Ovary (tissue), 9 donors: ENCODE results near the gene BGN. TPM values are rescaled to one million over a fixed set of nuclear protein-coding genes. Genes with fewer than 3 reads are reported as not detected.

Experiments used
- DNase-seq, 5 donors: peaks; one replicate each; pipeline ENCODE4 v3.0.0-alpha.2; 2019 to 2020
- H3K27ac ChIP-seq, 2 donors: fragments of 200-600 bp; one replicate each; pipeline versions ENCODE4 v1.5.1 to v1.8.0; 2019 to 2022
- H3K27me3 ChIP-seq: fragments of 200-600 bp; one replicate; pipeline ENCODE4 v1.8.0; 2022
- H3K36me3 ChIP-seq: fragments of 200-600 bp; sonication (generic); one replicate; pipeline ENCODE4 v1.5.1; 2019
- H3K4me1 ChIP-seq: one replicate; pipeline ENCODE4 v1.8.1; 2013; ENCODE audit warnings: mild to moderate bottlenecking, moderate library complexity; ENCODE audit not compliant: insufficient read depth
- H3K4me3 ChIP-seq: fragments of 200-600 bp; sonication (generic); one replicate; pipeline ENCODE4 v1.5.1; 2017
- H3K9me3 ChIP-seq, 2 donors: fragments of 200-600 bp in 1 of 2; sonication (generic) in 1 of 2; one replicate each; pipeline versions ENCODE4 v1.5.1 to v1.8.1; 2013 to 2019; ENCODE audit warnings: mild to moderate bottlenecking in 1 of 2, moderate library complexity in 1 of 2
- EP300 ChIP-seq: sonication (generic); formaldehyde crosslinking; IDR thresholded peaks from one replicate; pipeline ENCODE4 v1.6.1; 2017; ENCODE audit warnings: antibody characterized with exemption
- POLR2A ChIP-seq: fragments of 450-650 bp; IDR thresholded peaks from one replicate; pipeline ENCODE4 v1.6.1; 2017; ENCODE audit warnings: antibody characterized with exemption, mild to moderate bottlenecking, moderate library complexity
- WGBS, 3 donors: extraction: QIAGEN DNeasy Blood & Tissue Kit in 1 of 3; methylation state at CpG; one replicate each; pipeline versions ENCODE4 v1.1.5 to v1.1.7; 2013 to 2017; 5-methylcytosine and 5-hydroxymethylcytosine counted together
- intact Hi-C, 4 donors: fragments of 100-400 bp; cut with DNase I; formaldehyde crosslinking; loops; one replicate each; pipeline versions ENCODE4 v1.11.0 to v1.15.1; 2022 to 2023
- polyA plus RNA-seq, 2 donors: library from polyadenylated mRNA; stranded (reverse); fragments of 200-250 nt in 1 of 2; fragments of 350-450 nt in 1 of 2; fragmentation: Illumina TruSeq in 1 of 2; extraction: RNeasy Lipid Tissue Mini Kit (QIAGEN cat#74804) in 1 of 2; gene quantifications; one replicate each; pipeline ENCODE4 v1.2.3, GENCODE V29; 2013 to 2014
- total RNA-seq, 7 donors: library from RNA; depleted of rRNA in 2 of 7; stranded (reverse); fragments of >200 nt in 2 of 7; fragmentation: NEBNext Ultra II Directional in 3 of 7; extraction: Animal tissue kit (Norgen Biotek cat#: 25700) in 3 of 7; gene quantifications; one replicate each; pipeline versions ENCODE4 v1.1.0 to v1.2.4, GENCODE V29; 2016 to 2023
- TF ChIP-seq, protein P1 (sequence below), 3 donors: fragments of 450-650 bp in 2 of 3; fragments of 200-600 bp in 1 of 3; IDR thresholded peaks; one replicate each; pipeline versions ENCODE4 v1.5.1 to v1.8.0; 2016 to 2022; ENCODE audit warnings: antibody characterized with exemption in 3 of 3, mild to moderate bottlenecking in 1 of 3
- donor health status: DM: no; HTN: no; CAD: no; lungs with moderate emphysema.
- donor health status: DM: no; HTN: no; CAD: no.
- donor health status: Bipolar disorder and iron deficiency.
- donor health status: DM: yes; HTN: yes; CAD: no.
- donor health status: DM: no; HTN: no; CAD: no.
- donor health status: DM: yes; HTN: yes; CAD: no.

BGN gene
- total and polyA plus RNA-seq, 9 donors, result 10.0 to 81.7 (median 48.5) TPM

DNA sequence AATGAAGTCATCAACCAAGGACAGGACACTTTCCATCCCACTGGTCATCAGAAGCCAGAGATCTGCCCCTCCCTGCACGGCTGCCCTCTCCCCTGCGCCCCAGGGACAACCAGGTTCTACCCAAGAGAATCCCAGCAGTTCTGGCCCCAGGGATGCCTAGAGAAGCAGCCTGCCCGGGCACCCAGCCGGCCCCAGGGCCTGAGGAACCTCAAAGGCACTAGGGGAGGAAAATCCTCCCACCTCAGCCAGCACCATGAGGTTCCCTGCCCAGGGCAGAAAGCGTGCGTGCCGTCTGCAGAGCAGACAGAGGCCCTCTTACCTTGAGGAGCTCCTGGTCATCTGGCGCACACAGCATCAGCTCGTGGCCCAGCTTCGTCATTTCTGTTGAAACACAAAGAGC lies 32.5 kb upstream of the BGN start:
- no peaks in the 10 kb centered on the region for H3K4me1 ChIP-seq
- TF ChIP-seq, protein P1, sequence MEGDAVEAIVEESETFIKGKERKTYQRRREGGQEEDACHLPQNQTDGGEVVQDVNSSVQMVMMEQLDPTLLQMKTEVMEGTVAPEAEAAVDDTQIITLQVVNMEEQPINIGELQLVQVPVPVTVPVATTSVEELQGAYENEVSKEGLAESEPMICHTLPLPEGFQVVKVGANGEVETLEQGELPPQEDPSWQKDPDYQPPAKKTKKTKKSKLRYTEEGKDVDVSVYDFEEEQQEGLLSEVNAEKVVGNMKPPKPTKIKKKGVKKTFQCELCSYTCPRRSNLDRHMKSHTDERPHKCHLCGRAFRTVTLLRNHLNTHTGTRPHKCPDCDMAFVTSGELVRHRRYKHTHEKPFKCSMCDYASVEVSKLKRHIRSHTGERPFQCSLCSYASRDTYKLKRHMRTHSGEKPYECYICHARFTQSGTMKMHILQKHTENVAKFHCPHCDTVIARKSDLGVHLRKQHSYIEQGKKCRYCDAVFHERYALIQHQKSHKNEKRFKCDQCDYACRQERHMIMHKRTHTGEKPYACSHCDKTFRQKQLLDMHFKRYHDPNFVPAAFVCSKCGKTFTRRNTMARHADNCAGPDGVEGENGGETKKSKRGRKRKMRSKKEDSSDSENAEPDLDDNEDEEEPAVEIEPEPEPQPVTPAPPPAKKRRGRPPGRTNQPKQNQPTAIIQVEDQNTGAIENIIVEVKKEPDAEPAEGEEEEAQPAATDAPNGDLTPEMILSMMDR (IDR thresholded peaks at IDR 0.05), result no peak
- TF ChIP-seq EP300, result no peak
- 83 to 94% (median 90%) methylated on average over 10 of the region's 10 CpGs for WGBS, 3 donors
- no peaks in the 10 kb centered on the region for H3K27me3 ChIP-seq
- no peak overlapping the region for H3K27ac ChIP-seq
- H3K9me3 ChIP-seq, result no peaks in the 10 kb centered on the region
- H3K36me3 ChIP-seq, result no peaks in the 10 kb centered on the region
- no peak for DNase-seq
- intact Hi-C loops, result no loop called here
- no peak overlapping the region for H3K4me3 ChIP-seq

DNA sequence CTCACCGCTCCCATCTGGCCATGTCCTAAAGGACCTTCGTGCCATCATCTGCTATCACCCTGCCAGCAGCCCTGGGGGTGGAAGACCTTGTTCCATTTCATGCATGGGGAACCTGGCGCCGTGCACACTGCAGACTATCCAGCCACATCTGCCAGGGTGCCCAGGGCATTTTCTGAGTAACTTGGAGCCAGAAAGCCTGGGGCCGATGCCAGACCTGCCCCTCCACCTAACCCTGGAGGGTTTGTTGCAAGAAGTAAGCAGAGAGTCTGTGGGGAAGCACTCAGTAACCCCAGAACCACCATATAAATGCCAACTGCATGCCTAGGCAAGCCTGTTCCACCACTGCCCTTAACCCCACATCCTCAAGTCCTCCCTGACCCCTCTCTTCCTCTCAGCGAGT lies 31.7 kb upstream of the BGN start:
- TF ChIP-seq EP300 (no peak), POLR2A (no peak)
- TF ChIP-seq, protein P1 (IDR thresholded peaks at IDR 0.05), result no peak
- Histone ChIP-seq H3K27me3 (no peaks in the 10 kb centered on the region), H3K9me3 (no peaks in the 10 kb centered on the region), H3K4me1 (no peaks in the 10 kb centered on the region), H3K36me3 (no peaks in the 10 kb centered on the region), H3K27ac (no peak overlapping the region), H3K4me3 (no peak overlapping the region)
- WGBS, 3 donors, result 77 to 94% (median 83%) methylated on average over 6 of the region's 6 CpGs
- DNase-seq, result no peak
- intact Hi-C loops, result no loop called here

DNA sequence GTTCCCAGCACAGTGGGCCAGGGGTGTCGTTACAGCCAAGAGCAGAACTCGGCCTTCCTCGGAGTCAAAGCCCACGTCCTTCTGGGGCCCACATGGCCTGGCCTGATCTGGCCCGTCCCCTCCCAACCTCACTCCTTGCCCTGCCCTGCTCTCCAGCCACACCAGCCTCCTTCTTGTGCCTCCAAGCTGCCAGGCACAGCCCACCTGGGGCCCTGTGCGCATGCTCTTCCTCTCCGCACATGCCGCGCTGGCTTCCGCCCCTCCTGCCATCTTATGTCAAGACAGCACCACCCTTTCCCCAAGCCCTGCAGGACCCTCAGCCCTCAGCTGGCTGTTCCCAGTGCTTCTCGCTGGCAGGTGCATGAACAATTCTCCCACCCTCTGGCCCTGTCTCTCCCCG lies 31.2 kb upstream of the BGN start:
- 74 to 90% (median 77%) methylated on average over 12 of the region's 12 CpGs for WGBS, 3 donors
- no peaks in the 10 kb centered on the region for H3K36me3 ChIP-seq
- TF ChIP-seq, protein P1 (IDR thresholded peaks at IDR 0.05), result no peak
- no peak for TF ChIP-seq POLR2A
- no peaks in the 10 kb centered on the region for H3K27me3 ChIP-seq
- DNase-seq, result no peak
- no peaks in the 10 kb centered on the region for H3K9me3 ChIP-seq
- H3K4me3 ChIP-seq, result no peak overlapping the region
- H3K4me1 ChIP-seq, result no peaks in the 10 kb centered on the region
- no peak overlapping the region for H3K27ac ChIP-seq
- intact Hi-C loops, result no loop called here

DNA sequence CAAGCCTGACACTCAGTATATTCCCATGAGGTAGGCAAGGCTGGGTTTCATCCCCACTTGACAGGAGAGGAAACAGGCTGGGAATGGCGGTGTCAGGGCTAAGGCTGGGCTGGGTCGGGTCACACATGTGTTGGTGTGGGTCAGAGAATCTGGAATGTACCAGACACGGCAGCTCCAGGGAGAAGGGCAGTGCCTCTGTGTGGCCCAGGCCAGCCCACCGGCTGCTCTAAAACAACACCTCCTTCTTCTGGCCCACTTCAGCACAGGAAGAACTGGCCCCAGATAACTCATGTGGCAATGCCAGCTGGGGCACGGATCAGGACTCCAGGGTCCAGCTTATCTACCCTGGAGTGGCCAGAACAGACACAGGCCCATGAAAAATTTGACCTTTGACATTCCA lies 30.7 kb upstream of the BGN start:
- DNase-seq, result no peak
- no peak overlapping the region for H3K27ac ChIP-seq
- H3K4me1 ChIP-seq, result no peaks in the 10 kb centered on the region
- intact Hi-C loops, result no loop called here
- TF ChIP-seq POLR2A (no peak), EP300 (no peak)
- TF ChIP-seq, protein P1 (IDR thresholded peaks at IDR 0.05), result no peak
- H3K27me3 ChIP-seq, result no peaks in the 10 kb centered on the region
- no peaks in the 10 kb centered on the region for H3K9me3 ChIP-seq
- no peak overlapping the region for H3K4me3 ChIP-seq
- 73 to 80% (median 75%) methylated on average over 5 of the region's 5 CpGs for WGBS, 3 donors
- no peaks in the 10 kb centered on the region for H3K36me3 ChIP-seq
